Measurements from ENCODE around the gene SLC38A11. TPM values are rescaled to one million over a fixed set of nuclear protein-coding genes. Genes with fewer than 3 reads are reported as not detected.

The SLC38A11 gene
- total and polyA plus RNA-seq, 2 of the 13 experiments (the other 11 are each of a cell fraction or from before 2014, with no cell fraction given) = 14.0 to 14.3 TPM

DNA sequence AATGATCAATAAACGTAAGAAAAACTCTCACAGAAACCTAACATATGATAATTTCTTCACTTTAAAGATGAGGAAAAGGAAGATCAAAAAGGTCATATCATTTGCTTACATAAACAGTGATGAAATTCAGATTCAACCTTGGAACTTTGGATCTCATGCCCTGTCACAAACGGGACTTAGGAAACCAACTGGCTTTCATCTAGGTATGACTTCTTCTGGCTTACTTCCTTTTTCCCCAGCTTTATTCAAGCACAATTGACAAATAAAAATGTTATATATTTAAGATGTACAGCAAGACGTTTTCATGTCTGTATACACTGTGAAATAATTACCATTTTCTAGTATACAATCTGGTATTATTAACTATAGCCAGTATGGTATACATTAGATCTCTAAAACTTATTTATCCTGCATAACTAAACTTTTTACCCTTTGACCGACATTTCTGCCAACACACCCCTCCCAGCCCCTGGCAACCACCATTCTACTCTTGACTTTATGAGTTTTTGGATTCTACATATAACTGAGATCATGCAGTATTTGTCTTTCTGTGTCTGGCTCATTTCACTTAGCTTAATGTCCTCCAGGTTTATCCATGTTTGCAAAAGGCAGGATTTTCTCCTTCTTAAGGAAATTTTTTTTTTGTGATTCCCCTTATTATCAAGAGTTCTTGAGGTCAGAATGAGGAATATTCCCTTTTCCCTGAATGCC is 67.7 kb downstream of the SLC38A11 start (continued):
- TF ChIP-seq, protein P1, sequence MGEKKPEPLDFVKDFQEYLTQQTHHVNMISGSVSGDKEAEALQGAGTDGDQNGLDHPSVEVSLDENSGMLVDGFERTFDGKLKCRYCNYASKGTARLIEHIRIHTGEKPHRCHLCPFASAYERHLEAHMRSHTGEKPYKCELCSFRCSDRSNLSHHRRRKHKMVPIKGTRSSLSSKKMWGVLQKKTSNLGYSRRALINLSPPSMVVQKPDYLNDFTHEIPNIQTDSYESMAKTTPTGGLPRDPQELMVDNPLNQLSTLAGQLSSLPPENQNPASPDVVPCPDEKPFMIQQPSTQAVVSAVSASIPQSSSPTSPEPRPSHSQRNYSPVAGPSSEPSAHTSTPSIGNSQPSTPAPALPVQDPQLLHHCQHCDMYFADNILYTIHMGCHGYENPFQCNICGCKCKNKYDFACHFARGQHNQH (CRISPR knock-in tag; IDR thresholded peaks at IDR 0.05) = 0 out of 2 replicates have a peak, but pooled peaks have one; percentile 32
- no peak for TF ChIP-seq SIN3A (IDR thresholded peaks at IDR 0.05; ENCODE audit: borderline replicate concordance, low read depth, low read length)
- TF ChIP-seq, protein P2, sequence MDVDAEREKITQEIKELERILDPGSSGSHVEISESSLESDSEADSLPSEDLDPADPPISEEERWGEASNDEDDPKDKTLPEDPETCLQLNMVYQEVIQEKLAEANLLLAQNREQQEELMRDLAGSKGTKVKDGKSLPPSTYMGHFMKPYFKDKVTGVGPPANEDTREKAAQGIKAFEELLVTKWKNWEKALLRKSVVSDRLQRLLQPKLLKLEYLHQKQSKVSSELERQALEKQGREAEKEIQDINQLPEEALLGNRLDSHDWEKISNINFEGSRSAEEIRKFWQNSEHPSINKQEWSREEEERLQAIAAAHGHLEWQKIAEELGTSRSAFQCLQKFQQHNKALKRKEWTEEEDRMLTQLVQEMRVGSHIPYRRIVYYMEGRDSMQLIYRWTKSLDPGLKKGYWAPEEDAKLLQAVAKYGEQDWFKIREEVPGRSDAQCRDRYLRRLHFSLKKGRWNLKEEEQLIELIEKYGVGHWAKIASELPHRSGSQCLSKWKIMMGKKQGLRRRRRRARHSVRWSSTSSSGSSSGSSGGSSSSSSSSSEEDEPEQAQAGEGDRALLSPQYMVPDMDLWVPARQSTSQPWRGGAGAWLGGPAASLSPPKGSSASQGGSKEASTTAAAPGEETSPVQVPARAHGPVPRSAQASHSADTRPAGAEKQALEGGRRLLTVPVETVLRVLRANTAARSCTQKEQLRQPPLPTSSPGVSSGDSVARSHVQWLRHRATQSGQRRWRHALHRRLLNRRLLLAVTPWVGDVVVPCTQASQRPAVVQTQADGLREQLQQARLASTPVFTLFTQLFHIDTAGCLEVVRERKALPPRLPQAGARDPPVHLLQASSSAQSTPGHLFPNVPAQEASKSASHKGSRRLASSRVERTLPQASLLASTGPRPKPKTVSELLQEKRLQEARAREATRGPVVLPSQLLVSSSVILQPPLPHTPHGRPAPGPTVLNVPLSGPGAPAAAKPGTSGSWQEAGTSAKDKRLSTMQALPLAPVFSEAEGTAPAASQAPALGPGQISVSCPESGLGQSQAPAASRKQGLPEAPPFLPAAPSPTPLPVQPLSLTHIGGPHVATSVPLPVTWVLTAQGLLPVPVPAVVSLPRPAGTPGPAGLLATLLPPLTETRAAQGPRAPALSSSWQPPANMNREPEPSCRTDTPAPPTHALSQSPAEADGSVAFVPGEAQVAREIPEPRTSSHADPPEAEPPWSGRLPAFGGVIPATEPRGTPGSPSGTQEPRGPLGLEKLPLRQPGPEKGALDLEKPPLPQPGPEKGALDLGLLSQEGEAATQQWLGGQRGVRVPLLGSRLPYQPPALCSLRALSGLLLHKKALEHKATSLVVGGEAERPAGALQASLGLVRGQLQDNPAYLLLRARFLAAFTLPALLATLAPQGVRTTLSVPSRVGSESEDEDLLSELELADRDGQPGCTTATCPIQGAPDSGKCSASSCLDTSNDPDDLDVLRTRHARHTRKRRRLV (CRISPR knock-in tag; IDR thresholded peaks at IDR 0.05) = no peak
- no peak for TF ChIP-seq PAWR (CRISPR knock-in tag; IDR thresholded peaks at IDR 0.05; ENCODE audit: borderline replicate concordance)
- no peak for TF ChIP-seq ZBTB8A (CRISPR knock-in tag; IDR thresholded peaks at IDR 0.05; ENCODE audit: borderline replicate concordance, low read depth)
- TF ChIP-seq, protein P3, sequence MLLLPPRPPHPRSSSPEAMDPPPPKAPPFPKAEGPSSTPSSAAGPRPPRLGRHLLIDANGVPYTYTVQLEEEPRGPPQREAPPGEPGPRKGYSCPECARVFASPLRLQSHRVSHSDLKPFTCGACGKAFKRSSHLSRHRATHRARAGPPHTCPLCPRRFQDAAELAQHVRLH (CRISPR knock-in tag; IDR thresholded peaks at IDR 0.05; ENCODE audit: borderline replicate concordance, low read depth) = no peak; the same call in 1 of the 2 replicates
- TF ChIP-seq GTF3A (CRISPR knock-in tag; conservative IDR thresholded peaks at IDR 0.05) = no peak
- TF ChIP-seq ZMYM3 (CRISPR knock-in tag; IDR thresholded peaks at IDR 0.05) = no peak
- TF ChIP-seq ZBTB38 (CRISPR knock-in tag; IDR thresholded peaks at IDR 0.05) = no peak
- TF ChIP-seq, protein P4, sequence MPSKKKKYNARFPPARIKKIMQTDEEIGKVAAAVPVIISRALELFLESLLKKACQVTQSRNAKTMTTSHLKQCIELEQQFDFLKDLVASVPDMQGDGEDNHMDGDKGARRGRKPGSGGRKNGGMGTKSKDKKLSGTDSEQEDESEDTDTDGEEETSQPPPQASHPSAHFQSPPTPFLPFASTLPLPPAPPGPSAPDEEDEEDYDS (CRISPR knock-in tag; IDR thresholded peaks at IDR 0.05) = no peak; the same call in 1 of the 2 replicates
- TF ChIP-seq TCF7 (IDR thresholded peaks at IDR 0.05; ENCODE audit: low read depth) = peak; percentile 97
- no peak for TF ChIP-seq RBM39 (IDR thresholded peaks at IDR 0.05; ENCODE audit: low read depth, low read length, poor library complexity, severe bottlenecking)
- TF ChIP-seq ZNF12 (CRISPR knock-in tag; IDR thresholded peaks at IDR 0.05) = peak; percentile 42; the same call in 1 of the 2 replicates
- TF ChIP-seq ZFP82 (CRISPR knock-in tag; IDR thresholded peaks at IDR 0.05; ENCODE audit: borderline replicate concordance) = no peak
- TF ChIP-seq RFX5 (IDR thresholded peaks at IDR 0.05; ENCODE audit: low read depth, low read length) = no peak
- TF ChIP-seq SP2 (CRISPR knock-in tag; IDR thresholded peaks at IDR 0.05) = no peak
- peak; percentile 43; the same call in 1 of the 2 replicates for TF ChIP-seq POLR2AphosphoS5 (IDR thresholded peaks at IDR 0.05; ENCODE audit: low read depth, low read length)
- TF ChIP-seq, protein P5, sequence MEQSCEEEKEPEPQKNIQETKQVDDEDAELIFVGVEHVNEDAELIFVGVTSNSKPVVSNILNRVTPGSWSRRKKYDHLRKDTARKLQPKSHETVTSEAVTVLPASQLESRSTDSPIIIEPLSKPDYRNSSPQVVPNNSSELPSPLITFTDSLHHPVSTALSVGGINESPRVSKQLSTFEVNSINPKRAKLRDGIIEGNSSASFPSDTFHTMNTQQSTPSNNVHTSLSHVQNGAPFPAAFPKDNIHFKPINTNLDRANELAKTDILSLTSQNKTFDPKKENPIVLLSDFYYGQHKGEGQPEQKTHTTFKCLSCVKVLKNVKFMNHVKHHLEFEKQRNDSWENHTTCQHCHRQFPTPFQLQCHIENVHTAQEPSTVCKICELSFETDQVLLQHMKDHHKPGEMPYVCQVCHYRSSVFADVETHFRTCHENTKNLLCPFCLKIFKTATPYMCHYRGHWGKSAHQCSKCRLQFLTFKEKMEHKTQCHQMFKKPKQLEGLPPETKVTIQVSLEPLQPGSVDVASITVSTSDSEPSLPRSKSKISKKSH (CRISPR knock-in tag; IDR thresholded peaks at IDR 0.05; ENCODE audit: borderline replicate concordance) = no peak
- no peak for TF ChIP-seq NFIB (CRISPR knock-in tag; IDR thresholded peaks at IDR 0.05; ENCODE audit: borderline replicate concordance)
- no peak for TF ChIP-seq ATRX (CRISPR knock-in tag; IDR thresholded peaks at IDR 0.05; ENCODE audit: borderline replicate concordance)
- no peak for TF ChIP-seq ETV6 (CRISPR knock-in tag; conservative IDR thresholded peaks at IDR 0.05)

Measured in HepG2 (cell line).